CD4-positive, alpha-beta T cell (primary cell): ENCODE data around the gene DFFB. TPM values are rescaled to one million over a fixed set of nuclear protein-coding genes. Genes with fewer than 3 reads are reported as not detected.

ENCODE experiments used
- ATAC-seq: fragments of 200-7000 bp; cut with Tn5 transposase; one replicate; pipeline ENCODE4 v1.10.0; 2022; ENCODE audit warnings: mild to moderate bottlenecking; ENCODE audit not compliant: poor library complexity
- CTCF ChIA-PET: fragments of 350-600 bp; sonication (Branson Sonifier 250); formaldehyde crosslinking; loops from one replicate; lab custom pipeline; 2021; ENCODE audit warnings: antibody characterized with exemption, inconsistent platforms; lab: Charles Lee
- POLR2A ChIA-PET: fragments of 350-600 bp; sonication (Branson Sonifier 250); formaldehyde crosslinking; loops from one replicate; lab custom pipeline; 2021; ENCODE audit warnings: antibody characterized with exemption, inconsistent platforms; lab: Charles Lee
- DNase-seq, 14 experiments: peaks; one replicate each; pipeline ENCODE4 v3.0.0-alpha.2; 2013 to 2020; ENCODE audit warnings: mixed read lengths in 2 of 14
- H3K27ac ChIP-seq, 2 donors: one replicate each; pipeline versions ENCODE4 v1.5.1 to v1.7.0; 2013; ENCODE audit warnings: low read length in 2 of 2, low read depth in 1 of 2, mild to moderate bottlenecking in 1 of 2
- H3K27me3 ChIP-seq, 2 experiments: 1 replicate in 1 of 2; 2 replicates in 1 of 2; pipeline versions ENCODE4 v1.6.1 to v1.7.0; 2013; ENCODE audit warnings: low read length in 2 of 2, control low read depth in 1 of 2, mild to moderate bottlenecking in 1 of 2, moderate library complexity in 1 of 2; ENCODE audit not compliant: insufficient read depth in 2 of 2, control insufficient read depth in 1 of 2
- H3K36me3 ChIP-seq: one replicate; pipeline ENCODE4 v1.6.1; 2013; ENCODE audit warnings: low read length, control low read depth; ENCODE audit not compliant: insufficient read depth
- H3K4me1 ChIP-seq: one replicate; pipeline ENCODE4 v1.6.1; 2013; ENCODE audit warnings: low read length, control low read depth; ENCODE audit not compliant: insufficient read depth
- H3K4me3 ChIP-seq: one replicate; pipeline ENCODE4 v1.5.1; 2013; ENCODE audit warnings: mild to moderate bottlenecking, low read length, moderate library complexity
- H3K9me3 ChIP-seq, 2 experiments: 1 replicate in 1 of 2; 2 replicates in 1 of 2; pipeline versions ENCODE4 v1.6.1 to v1.7.0; 2013; ENCODE audit warnings: low read length in 2 of 2, mild to moderate bottlenecking in 2 of 2, control low read depth in 1 of 2, moderate library complexity in 1 of 2; ENCODE audit not compliant: control insufficient read depth in 1 of 2, insufficient read depth in 1 of 2
- H3K27ac Mint-ChIP-seq: one replicate; pipeline ENCODE4 v1.8.0; 2020; ENCODE audit warnings: mixed read lengths
- H3K27me3 Mint-ChIP-seq: one replicate; pipeline ENCODE4 v1.8.0; 2021; ENCODE audit warnings: mixed read lengths
- H3K36me3 Mint-ChIP-seq: one replicate; pipeline ENCODE4 v1.8.0; 2021; ENCODE audit warnings: low read depth, mixed read lengths
- H3K4me1 Mint-ChIP-seq: one replicate; pipeline ENCODE4 v1.8.0; 2021; ENCODE audit warnings: low read depth, mixed read lengths
- H3K4me3 Mint-ChIP-seq: one replicate; pipeline ENCODE4 v1.8.0; 2020; ENCODE audit warnings: mild to moderate bottlenecking, mixed read lengths
- H3K9me3 Mint-ChIP-seq: one replicate; pipeline ENCODE4 v1.8.0; 2020; ENCODE audit warnings: mixed read lengths
- CTCF ChIP-seq: fragments of 200-600 bp; IDR thresholded peaks from one replicate; pipeline ENCODE4 v1.8.0; 2022; ENCODE audit warnings: antibody characterized with exemption, mild to moderate bottlenecking
- intact Hi-C, 2 experiments: fragments of 100-400 bp; cut with DNase I in 1 of 2; cut with micrococcal nuclease in 1 of 2; formaldehyde crosslinking; loops; one replicate each; pipeline versions ENCODE4 v1.15.1 to v1.9.0; 2023 to 2025; cut with DNase I, micrococcal nuclease
- total RNA-seq, 174 experiments: library from RNA in 2 of 174; stranded (reverse) in 2 of 174; gene quantifications; one replicate each; pipeline ENCODE4 v1.2.3 and lab custom pipeline; 2021 to 2026

The DFFB gene
- total RNA-seq, 2 experiments from 2014 or later, result 6.7 to 6.8 TPM

GRCh38 chr1:3925762-3926161 lies 68.5 kb downstream of the DFFB start:
- Histone ChIP-seq H3K4me3 (no peak overlapping the region), H3K36me3 (no peaks in the 10 kb centered on the region), H3K4me1 (peaks cover 3% of the 10 kb centered on the region), H3K9me3 (no peaks in the 10 kb centered on the region), H3K27ac (no peak overlapping the region), H3K27me3 (no peaks in the 10 kb centered on the region)
- H3K27me3 Mint-ChIP-seq, result peaks cover 6% of the 10 kb centered on the region
- intact Hi-C loops, result no loop called here
- no peak overlapping the region for H3K4me3 Mint-ChIP-seq
- H3K27ac Mint-ChIP-seq, result no peak overlapping the region
- no peak for ATAC-seq
- no peaks in the 10 kb centered on the region for H3K4me1 Mint-ChIP-seq
- no peaks in the 10 kb centered on the region for H3K9me3 Mint-ChIP-seq
- DNase-seq, result no peak
- ChIA-PET POLR2A (no interaction called here), CTCF (no interaction called here)
- H3K36me3 Mint-ChIP-seq, result no peaks in the 10 kb centered on the region
- TF ChIP-seq CTCF, result no peak

DNA sequence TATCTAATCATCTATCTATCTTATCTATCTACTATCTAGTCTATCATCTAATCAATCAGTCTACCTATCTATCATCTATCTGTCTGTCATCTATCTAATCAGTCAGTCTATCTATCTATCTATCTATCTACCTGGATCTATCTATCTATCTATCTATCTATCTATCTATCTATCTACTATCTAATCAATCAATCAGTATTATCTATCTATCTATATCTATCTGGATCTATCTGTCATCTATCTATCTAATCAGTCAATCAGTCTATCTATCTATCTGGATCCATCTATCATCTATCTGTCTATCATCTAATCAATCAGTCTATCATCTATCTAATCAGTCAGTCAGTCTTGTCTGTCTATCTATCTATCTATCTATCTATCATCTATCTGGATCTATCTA lies 69.7 kb downstream of the DFFB start:
- H3K4me3 ChIP-seq, result no peak overlapping the region
- TF ChIP-seq CTCF, result no peak
- H3K4me1 ChIP-seq, result peaks cover 3% of the 10 kb centered on the region
- ATAC-seq (no peak), DNase-seq (no peak)
- H3K27me3 ChIP-seq, result no peaks in the 10 kb centered on the region
- ChIA-PET CTCF (no interaction called here), POLR2A (no interaction called here)
- Mint-ChIP-seq H3K4me3 (no peak overlapping the region), H3K27me3 (peaks cover 6% of the 10 kb centered on the region), H3K36me3 (no peaks in the 10 kb centered on the region), H3K9me3 (no peaks in the 10 kb centered on the region), H3K27ac (no peak overlapping the region), H3K4me1 (no peaks in the 10 kb centered on the region)
- intact Hi-C loops, result no loop called here
- H3K9me3 ChIP-seq, result no peaks in the 10 kb centered on the region
- no peak overlapping the region for H3K27ac ChIP-seq
- no peaks in the 10 kb centered on the region for H3K36me3 ChIP-seq

GRCh38 chr1:3928586-3928985 lies 71.3 kb downstream of the DFFB start:
- no peak overlapping the region for H3K4me3 ChIP-seq
- Mint-ChIP-seq H3K4me3 (no peak overlapping the region), H3K36me3 (no peaks in the 10 kb centered on the region), H3K27me3 (peaks cover 6% of the 10 kb centered on the region), H3K4me1 (no peaks in the 10 kb centered on the region), H3K27ac (no peak overlapping the region), H3K9me3 (no peaks in the 10 kb centered on the region)
- intact Hi-C loops, result no loop called here
- no peak for DNase-seq
- H3K4me1 ChIP-seq, result no peaks in the 10 kb centered on the region
- no peaks in the 10 kb centered on the region for H3K36me3 ChIP-seq
- ChIA-PET CTCF (no interaction called here), POLR2A (no interaction called here)
- H3K27me3 ChIP-seq, result no peaks in the 10 kb centered on the region
- ATAC-seq, result no peak
- H3K9me3 ChIP-seq, result no peaks in the 10 kb centered on the region
- H3K27ac ChIP-seq, result no peak overlapping the region
- TF ChIP-seq CTCF, result no peak
